WTC11 (cell line): Measurements from ENCODE around the gene GALNT18.

Source experiments
- OVOL2 ChIP-seq: fragments of 250-450 bp; sonication (Bioruptor Pico); IDR thresholded peaks from 2 replicates; pipeline ENCODE4 v1.9.0; 2021; ENCODE audit warnings: mild to moderate bottlenecking, borderline replicate concordance
- SP1 ChIP-seq: sonication (generic); formaldehyde crosslinking; conservative IDR thresholded peaks from 2 replicates; pipeline ENCODE4 v1.8.1; 2022; ENCODE audit warnings: missing genetic modification reagents
- TEAD4 ChIP-seq: sonication (generic); formaldehyde crosslinking; IDR thresholded peaks from 2 replicates; pipeline ENCODE4 v1.8.0; 2022; ENCODE audit warnings: mild to moderate bottlenecking, missing genetic modification reagents
- ZNF138 ChIP-seq: sonication (generic); formaldehyde crosslinking; conservative IDR thresholded peaks from 2 replicates; pipeline ENCODE4 v1.8.1; 2022; ENCODE audit warnings: mild to moderate bottlenecking, moderate library complexity, missing genetic modification reagents
- TF ChIP-seq, protein P1 (sequence below): sonication (generic); formaldehyde crosslinking; IDR thresholded peaks from 2 replicates; pipeline ENCODE4 v1.8.1; 2022; ENCODE audit warnings: mild to moderate bottlenecking, missing genetic modification reagents, moderate library complexity, borderline replicate concordance
- TF ChIP-seq, protein P2 (sequence below): sonication (generic); formaldehyde crosslinking; conservative IDR thresholded peaks from 2 replicates; pipeline ENCODE4 v1.8.1; 2022; ENCODE audit warnings: mild to moderate bottlenecking, missing genetic modification reagents
- TF ChIP-seq, protein P3 (sequence below): sonication (generic); formaldehyde crosslinking; IDR thresholded peaks from 2 replicates; pipeline ENCODE4 v1.8.1; 2023; ENCODE audit warnings: mild to moderate bottlenecking, missing genetic modification reagents, moderate library complexity
- TF ChIP-seq, protein P4 (sequence below): fragments of 200-600 bp; IDR thresholded peaks from 2 replicates; pipeline ENCODE4 v1.8.0; 2022; ENCODE audit warnings: antibody characterized with exemption
- TF ChIP-seq, protein P5 (sequence below): sonication (generic); formaldehyde crosslinking; IDR thresholded peaks from 2 replicates; pipeline ENCODE4 v1.8.0; 2023; ENCODE audit warnings: missing genetic modification reagents, mild to moderate bottlenecking, borderline replicate concordance
- TF ChIP-seq, protein P6 (sequence below): sonication (generic); formaldehyde crosslinking; IDR thresholded peaks from 2 replicates; pipeline ENCODE4 v1.8.1; 2023; ENCODE audit warnings: mild to moderate bottlenecking, missing genetic modification reagents, borderline replicate concordance
- TF ChIP-seq, protein P7 (sequence below): sonication (generic); formaldehyde crosslinking; IDR thresholded peaks from 2 replicates; pipeline ENCODE4 v1.8.1; 2022; ENCODE audit warnings: low read depth, missing genetic modification reagents, borderline replicate concordance

DNA sequence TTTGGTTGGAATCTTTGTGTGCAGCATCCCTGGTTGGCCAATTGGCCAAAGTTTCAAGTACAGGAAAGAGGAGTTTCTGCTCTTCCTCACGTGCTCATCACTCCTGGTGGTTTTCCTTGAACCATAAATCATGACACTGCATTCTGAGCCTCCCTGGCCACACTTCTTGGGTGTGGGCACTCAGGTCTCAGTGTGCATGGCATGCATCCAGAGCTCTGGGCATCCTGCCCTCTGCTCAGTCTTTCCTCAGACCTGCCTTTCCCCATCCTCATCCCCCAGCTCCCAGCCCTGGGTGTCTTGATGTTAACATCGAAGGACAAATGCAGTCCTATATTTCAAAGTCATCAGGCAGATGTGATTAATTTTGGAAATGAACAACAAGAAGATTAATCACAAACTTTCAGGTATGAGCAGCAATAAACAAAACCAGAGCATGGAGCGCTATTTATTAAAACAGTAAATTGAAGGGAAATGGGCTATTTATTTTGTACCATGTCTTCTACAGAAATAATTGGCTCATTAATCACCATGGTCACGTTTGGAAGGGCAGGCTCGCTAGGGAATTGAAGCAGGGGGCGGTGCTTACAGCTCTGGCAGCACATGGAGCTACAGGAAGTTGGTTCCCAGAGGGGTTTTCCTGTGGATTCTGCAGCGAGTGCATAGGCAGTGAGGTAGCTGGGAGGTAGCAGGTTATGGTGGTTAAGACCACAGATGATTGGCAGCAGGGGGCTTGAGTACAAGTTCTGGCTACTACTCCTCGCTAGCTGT, 358.4 kb downstream of the GALNT18 start:
- TF ChIP-seq, protein P1, sequence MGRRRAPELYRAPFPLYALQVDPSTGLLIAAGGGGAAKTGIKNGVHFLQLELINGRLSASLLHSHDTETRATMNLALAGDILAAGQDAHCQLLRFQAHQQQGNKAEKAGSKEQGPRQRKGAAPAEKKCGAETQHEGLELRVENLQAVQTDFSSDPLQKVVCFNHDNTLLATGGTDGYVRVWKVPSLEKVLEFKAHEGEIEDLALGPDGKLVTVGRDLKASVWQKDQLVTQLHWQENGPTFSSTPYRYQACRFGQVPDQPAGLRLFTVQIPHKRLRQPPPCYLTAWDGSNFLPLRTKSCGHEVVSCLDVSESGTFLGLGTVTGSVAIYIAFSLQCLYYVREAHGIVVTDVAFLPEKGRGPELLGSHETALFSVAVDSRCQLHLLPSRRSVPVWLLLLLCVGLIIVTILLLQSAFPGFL (CRISPR knock-in tag), result no peak
- TF ChIP-seq, protein P2, sequence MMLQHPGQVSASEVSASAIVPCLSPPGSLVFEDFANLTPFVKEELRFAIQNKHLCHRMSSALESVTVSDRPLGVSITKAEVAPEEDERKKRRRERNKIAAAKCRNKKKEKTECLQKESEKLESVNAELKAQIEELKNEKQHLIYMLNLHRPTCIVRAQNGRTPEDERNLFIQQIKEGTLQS (CRISPR knock-in tag), result no peak
- TF ChIP-seq, protein P3, sequence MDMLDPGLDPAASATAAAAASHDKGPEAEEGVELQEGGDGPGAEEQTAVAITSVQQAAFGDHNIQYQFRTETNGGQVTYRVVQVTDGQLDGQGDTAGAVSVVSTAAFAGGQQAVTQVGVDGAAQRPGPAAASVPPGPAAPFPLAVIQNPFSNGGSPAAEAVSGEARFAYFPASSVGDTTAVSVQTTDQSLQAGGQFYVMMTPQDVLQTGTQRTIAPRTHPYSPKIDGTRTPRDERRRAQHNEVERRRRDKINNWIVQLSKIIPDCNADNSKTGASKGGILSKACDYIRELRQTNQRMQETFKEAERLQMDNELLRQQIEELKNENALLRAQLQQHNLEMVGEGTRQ, result no peak
- TF ChIP-seq, protein P4, sequence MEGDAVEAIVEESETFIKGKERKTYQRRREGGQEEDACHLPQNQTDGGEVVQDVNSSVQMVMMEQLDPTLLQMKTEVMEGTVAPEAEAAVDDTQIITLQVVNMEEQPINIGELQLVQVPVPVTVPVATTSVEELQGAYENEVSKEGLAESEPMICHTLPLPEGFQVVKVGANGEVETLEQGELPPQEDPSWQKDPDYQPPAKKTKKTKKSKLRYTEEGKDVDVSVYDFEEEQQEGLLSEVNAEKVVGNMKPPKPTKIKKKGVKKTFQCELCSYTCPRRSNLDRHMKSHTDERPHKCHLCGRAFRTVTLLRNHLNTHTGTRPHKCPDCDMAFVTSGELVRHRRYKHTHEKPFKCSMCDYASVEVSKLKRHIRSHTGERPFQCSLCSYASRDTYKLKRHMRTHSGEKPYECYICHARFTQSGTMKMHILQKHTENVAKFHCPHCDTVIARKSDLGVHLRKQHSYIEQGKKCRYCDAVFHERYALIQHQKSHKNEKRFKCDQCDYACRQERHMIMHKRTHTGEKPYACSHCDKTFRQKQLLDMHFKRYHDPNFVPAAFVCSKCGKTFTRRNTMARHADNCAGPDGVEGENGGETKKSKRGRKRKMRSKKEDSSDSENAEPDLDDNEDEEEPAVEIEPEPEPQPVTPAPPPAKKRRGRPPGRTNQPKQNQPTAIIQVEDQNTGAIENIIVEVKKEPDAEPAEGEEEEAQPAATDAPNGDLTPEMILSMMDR, result no peak
- TF ChIP-seq TEAD4, result no peak
- no peak for TF ChIP-seq OVOL2
- TF ChIP-seq SP1, result no peak
- TF ChIP-seq, protein P5, sequence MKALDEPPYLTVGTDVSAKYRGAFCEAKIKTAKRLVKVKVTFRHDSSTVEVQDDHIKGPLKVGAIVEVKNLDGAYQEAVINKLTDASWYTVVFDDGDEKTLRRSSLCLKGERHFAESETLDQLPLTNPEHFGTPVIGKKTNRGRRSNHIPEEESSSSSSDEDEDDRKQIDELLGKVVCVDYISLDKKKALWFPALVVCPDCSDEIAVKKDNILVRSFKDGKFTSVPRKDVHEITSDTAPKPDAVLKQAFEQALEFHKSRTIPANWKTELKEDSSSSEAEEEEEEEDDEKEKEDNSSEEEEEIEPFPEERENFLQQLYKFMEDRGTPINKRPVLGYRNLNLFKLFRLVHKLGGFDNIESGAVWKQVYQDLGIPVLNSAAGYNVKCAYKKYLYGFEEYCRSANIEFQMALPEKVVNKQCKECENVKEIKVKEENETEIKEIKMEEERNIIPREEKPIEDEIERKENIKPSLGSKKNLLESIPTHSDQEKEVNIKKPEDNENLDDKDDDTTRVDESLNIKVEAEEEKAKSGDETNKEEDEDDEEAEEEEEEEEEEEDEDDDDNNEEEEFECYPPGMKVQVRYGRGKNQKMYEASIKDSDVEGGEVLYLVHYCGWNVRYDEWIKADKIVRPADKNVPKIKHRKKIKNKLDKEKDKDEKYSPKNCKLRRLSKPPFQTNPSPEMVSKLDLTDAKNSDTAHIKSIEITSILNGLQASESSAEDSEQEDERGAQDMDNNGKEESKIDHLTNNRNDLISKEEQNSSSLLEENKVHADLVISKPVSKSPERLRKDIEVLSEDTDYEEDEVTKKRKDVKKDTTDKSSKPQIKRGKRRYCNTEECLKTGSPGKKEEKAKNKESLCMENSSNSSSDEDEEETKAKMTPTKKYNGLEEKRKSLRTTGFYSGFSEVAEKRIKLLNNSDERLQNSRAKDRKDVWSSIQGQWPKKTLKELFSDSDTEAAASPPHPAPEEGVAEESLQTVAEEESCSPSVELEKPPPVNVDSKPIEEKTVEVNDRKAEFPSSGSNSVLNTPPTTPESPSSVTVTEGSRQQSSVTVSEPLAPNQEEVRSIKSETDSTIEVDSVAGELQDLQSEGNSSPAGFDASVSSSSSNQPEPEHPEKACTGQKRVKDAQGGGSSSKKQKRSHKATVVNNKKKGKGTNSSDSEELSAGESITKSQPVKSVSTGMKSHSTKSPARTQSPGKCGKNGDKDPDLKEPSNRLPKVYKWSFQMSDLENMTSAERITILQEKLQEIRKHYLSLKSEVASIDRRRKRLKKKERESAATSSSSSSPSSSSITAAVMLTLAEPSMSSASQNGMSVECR (CRISPR knock-in tag), result no peak
- TF ChIP-seq, protein P6, sequence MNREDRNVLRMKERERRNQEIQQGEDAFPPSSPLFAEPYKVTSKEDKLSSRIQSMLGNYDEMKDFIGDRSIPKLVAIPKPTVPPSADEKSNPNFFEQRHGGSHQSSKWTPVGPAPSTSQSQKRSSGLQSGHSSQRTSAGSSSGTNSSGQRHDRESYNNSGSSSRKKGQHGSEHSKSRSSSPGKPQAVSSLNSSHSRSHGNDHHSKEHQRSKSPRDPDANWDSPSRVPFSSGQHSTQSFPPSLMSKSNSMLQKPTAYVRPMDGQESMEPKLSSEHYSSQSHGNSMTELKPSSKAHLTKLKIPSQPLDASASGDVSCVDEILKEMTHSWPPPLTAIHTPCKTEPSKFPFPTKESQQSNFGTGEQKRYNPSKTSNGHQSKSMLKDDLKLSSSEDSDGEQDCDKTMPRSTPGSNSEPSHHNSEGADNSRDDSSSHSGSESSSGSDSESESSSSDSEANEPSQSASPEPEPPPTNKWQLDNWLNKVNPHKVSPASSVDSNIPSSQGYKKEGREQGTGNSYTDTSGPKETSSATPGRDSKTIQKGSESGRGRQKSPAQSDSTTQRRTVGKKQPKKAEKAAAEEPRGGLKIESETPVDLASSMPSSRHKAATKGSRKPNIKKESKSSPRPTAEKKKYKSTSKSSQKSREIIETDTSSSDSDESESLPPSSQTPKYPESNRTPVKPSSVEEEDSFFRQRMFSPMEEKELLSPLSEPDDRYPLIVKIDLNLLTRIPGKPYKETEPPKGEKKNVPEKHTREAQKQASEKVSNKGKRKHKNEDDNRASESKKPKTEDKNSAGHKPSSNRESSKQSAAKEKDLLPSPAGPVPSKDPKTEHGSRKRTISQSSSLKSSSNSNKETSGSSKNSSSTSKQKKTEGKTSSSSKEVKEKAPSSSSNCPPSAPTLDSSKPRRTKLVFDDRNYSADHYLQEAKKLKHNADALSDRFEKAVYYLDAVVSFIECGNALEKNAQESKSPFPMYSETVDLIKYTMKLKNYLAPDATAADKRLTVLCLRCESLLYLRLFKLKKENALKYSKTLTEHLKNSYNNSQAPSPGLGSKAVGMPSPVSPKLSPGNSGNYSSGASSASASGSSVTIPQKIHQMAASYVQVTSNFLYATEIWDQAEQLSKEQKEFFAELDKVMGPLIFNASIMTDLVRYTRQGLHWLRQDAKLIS (CRISPR knock-in tag), result no peak
- TF ChIP-seq, protein P7, sequence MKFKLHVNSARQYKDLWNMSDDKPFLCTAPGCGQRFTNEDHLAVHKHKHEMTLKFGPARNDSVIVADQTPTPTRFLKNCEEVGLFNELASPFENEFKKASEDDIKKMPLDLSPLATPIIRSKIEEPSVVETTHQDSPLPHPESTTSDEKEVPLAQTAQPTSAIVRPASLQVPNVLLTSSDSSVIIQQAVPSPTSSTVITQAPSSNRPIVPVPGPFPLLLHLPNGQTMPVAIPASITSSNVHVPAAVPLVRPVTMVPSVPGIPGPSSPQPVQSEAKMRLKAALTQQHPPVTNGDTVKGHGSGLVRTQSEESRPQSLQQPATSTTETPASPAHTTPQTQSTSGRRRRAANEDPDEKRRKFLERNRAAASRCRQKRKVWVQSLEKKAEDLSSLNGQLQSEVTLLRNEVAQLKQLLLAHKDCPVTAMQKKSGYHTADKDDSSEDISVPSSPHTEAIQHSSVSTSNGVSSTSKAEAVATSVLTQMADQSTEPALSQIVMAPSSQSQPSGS (CRISPR knock-in tag), result no peak
- TF ChIP-seq ZNF138 (CRISPR knock-in tag), result no peak
